GM13977 (cell line): ENCODE data around the gene AP1S1.
"Not testable (repeated sequence)": the region's sequence is repeated elsewhere in the genome, so short reads cannot be mapped to it uniquely, and the experiment has no call there.

Experiments used
- DNase-seq: peaks from one replicate; pipeline ENCODE4 v3.0.0; 2012; ENCODE audit warnings: low spot score
- CTCF ChIP-seq: IDR thresholded peaks from 2 replicates; pipeline ENCODE4 v1.5.1; 2012; ENCODE audit warnings: mild to moderate bottlenecking, control low read depth; ENCODE audit not compliant: insufficient read depth; ENCODE audit errors: extremely low read depth, missing control alignments
- in situ Hi-C: fragments of 300-500 bp; cut with MboI; formaldehyde crosslinking; loops from one replicate; pipeline ENCODE4 v1.12.0; 2022; ENCODE audit warnings: low sequenced_read_pairs, low pct_unique_long_range_greater_than_20kb, mixed read lengths, inconsistent platforms; ENCODE audit not compliant: unreplicated experiment

Gene AP1S1

DNA sequence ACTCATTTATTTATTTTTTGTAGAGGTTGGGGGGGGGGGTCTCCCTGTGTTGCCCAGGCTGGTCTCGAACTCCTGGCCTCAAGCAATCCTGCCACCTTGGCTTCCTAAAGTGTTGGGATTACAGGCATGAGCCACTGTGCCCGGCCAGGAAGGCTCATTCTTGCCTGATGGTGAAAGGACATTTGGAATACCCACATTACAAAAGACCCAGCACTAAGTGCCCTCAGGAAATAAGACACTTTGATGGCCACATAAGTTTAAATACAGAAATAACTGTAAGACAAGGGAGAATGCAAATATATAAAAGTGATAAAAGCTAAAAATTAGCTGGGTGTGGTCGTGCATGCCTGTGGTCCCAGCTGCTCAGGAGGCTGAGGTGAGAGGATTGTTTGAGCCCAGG lies 35.4 kb upstream of the AP1S1 start:
- in situ Hi-C loops: no loop called here
- TF ChIP-seq CTCF: no peak
- DNase-seq: no peak

DNA sequence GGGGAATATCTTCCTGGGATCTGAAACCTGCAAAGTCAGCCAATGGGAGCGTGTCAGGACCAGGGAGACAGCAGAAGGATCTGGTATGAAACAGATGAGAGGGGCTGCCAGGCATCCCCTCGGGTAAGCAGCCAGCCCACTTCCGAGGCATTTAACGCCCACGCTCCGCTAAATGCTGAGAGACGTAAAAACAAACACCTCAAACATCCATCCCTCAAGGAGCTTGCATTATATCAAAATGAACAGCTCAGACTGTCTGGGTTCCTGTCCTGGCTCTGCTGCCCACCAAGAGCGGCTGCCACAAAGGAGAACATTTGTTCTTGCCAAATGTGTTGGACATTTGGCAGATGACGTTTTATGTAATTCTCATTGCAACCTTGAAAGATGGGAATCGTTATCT lies 34.4 kb upstream of the AP1S1 start:
- no peak for TF ChIP-seq CTCF
- in situ Hi-C loops: no loop called here
- no peak for DNase-seq

- in situ Hi-C loops: no loop called here
- TF ChIP-seq CTCF: no peak
These were observed 34.0 kb upstream of the AP1S1 start for GRCh38 chr7:101120315-101120714.

DNA sequence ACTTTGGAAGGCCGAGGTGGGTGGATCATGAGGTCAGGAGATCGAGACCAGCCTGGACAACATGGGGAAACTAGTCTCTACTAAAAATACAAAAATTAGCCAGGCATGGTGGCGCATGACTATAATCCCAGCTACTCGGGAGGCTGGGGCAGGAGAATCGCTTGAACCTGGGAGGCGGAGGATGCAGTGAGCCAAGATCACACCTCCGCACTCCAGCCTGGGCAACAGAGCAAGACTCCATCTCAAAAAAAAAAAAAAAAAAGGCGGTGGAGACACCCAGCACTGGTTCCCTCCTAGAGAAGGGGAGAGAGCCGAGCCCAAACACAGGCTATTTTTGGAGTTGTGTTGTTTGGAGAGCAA lies 32.7 kb upstream of the AP1S1 start:
- DNase-seq, in situ Hi-C loops: not testable (repeated sequence)

More at GRCh38 chr7:101120315-101120714, 34.0 kb upstream of the AP1S1 start:
- DNase-seq: no peak

GRCh38 chr7:101121991-101122932 lies 32.0 kb upstream of the AP1S1 start:
- in situ Hi-C loops: no loop called here
- no peak for TF ChIP-seq CTCF
- DNase-seq: peak; percentile 53

GRCh38 chr7:101122933-101123702 lies 31.2 kb upstream of the AP1S1 start:
- DNase-seq: no peak
- no peak for TF ChIP-seq CTCF
- in situ Hi-C loops: no loop called here

DNA sequence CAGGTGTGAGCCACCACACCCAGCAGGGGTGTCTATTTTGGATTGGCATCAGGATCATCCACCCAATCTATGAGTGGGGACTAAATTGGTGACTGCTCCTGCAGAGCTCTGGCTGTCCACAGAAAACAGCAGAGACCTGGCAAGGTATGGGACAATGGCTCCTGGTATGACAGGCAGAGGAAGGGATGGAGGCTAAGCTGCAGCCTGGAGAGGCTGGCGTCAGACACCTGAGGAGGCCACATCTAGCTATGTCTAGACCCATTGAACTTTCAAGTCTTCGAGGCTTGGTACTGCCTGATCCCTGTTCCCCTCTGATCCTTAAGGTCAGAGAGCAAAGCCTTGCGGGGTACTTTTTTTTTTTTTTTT lies 30.6 kb upstream of the AP1S1 start:
- TF ChIP-seq CTCF: no peak
- no peak for DNase-seq
- in situ Hi-C loops: no loop called here
